Hepatocyte (in vitro differentiated cells): ENCODE results near the gene DOCK1.

ENCODE experiments used
- CTCF ChIP-seq: fragments of 200-600 bp; sonication (generic); IDR thresholded peaks from 2 replicates; pipeline ENCODE4 v1.5.1; 2016; ENCODE audit warnings: antibody characterized with exemption, mild to moderate bottlenecking; ENCODE audit not compliant: poor library complexity
- EZH2phosphoT487 ChIP-seq: fragments of 200-600 bp; sonication (generic); IDR thresholded peaks from one replicate; pipeline ENCODE4 v1.6.1; 2018; ENCODE audit warnings: antibody characterized with exemption, mild to moderate bottlenecking, low read depth, moderate library complexity; ENCODE audit not compliant: unreplicated experiment, severe bottlenecking

DNA sequence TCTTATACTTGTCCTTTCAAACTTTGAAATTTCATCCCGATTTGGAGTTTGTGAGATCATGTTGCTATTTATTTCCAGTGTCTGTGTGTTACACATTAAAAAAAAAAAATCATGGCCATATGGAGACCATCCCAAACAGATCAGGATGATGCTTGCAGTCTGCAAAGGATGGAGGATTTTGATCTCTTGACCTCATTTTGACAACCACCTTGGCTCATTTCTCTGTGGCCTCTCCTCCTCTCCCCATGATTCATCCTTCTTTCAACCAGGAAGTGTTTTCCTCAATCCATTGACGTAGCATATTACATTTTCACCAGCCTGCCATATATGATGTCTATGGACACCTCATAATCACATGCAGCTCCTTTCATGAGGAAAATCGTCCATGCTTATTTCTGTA, 360.1 kb downstream of the DOCK1 start:
- TF ChIP-seq CTCF = no peak
- TF ChIP-seq EZH2phosphoT487 = no peak
